ENCODE results near the gene MYO9A.
"Not testable (repeated sequence)": the region's sequence is repeated elsewhere in the genome, so short reads cannot be mapped to it uniquely, and the experiment has no call there.

MYO9A gene

GRCh38 chr15:71883447-71883846 is 234.5 kb downstream of the MYO9A start:
- TF ChIP-seq CTCF (IDR thresholded peaks at IDR 0.05; ENCODE audit: low read depth, low read length), result no peak
- DNase-seq (ENCODE audit: extremely low read depth, low read depth), result no peak

GRCh38 chr15:71880276-71880675 is 237.7 kb downstream of the MYO9A start:
- no peak for DNase-seq (ENCODE audit: extremely low read depth, low read depth)
- TF ChIP-seq CTCF (IDR thresholded peaks at IDR 0.05; ENCODE audit: low read depth, low read length), result no peak

GRCh38 chr15:71874245-71874644 is 243.7 kb downstream of the MYO9A start:
- no peak for DNase-seq (ENCODE audit: extremely low read depth, low read depth)
- no peak for TF ChIP-seq CTCF (IDR thresholded peaks at IDR 0.05; ENCODE audit: low read depth, low read length)

GRCh38 chr15:71858232-71858631 is 259.7 kb downstream of the MYO9A start:
- not testable (repeated sequence) for DNase-seq (ENCODE audit: extremely low read depth, low read depth)

- no peak for DNase-seq (ENCODE audit: extremely low read depth, low read depth)
- no peak for TF ChIP-seq CTCF (IDR thresholded peaks at IDR 0.05; ENCODE audit: low read depth, low read length)
Measured at GRCh38 chr15:71853543-71853942, 264.4 kb downstream of the MYO9A start.

- no peak for DNase-seq (ENCODE audit: extremely low read depth, low read depth)
- no peak for TF ChIP-seq CTCF (IDR thresholded peaks at IDR 0.05; ENCODE audit: low read depth, low read length)
Measured at GRCh38 chr15:71844916-71845315, 273.0 kb downstream of the MYO9A start.

GRCh38 chr15:71841563-71841962 is 276.4 kb downstream of the MYO9A start:
- no peak for DNase-seq (ENCODE audit: extremely low read depth, low read depth)
- no peak for TF ChIP-seq CTCF (IDR thresholded peaks at IDR 0.05; ENCODE audit: low read depth, low read length)

- no peak for TF ChIP-seq CTCF (IDR thresholded peaks at IDR 0.05; ENCODE audit: low read depth, low read length)
- no peak for DNase-seq (ENCODE audit: extremely low read depth, low read depth)
Measured at GRCh38 chr15:71830981-71831380, 287.0 kb downstream of the MYO9A start.
